B cell (primary cell): Measurements from ENCODE around the gene BRSK2. TPM values are rescaled to one million over a fixed set of nuclear protein-coding genes. Genes with fewer than 3 reads are reported as not detected.

Experiments used
- ATAC-seq: fragments of 200-7000 bp; cut with Tn5 transposase; one replicate; pipeline ENCODE4 v1.10.0; 2021; ENCODE audit warnings: low read depth, mild to moderate bottlenecking, moderate number of reproducible peaks, moderate library complexity
- CTCF ChIA-PET: fragments of 350-600 bp; sonication (Branson Sonifier 250); formaldehyde crosslinking; loops from one replicate; lab custom pipeline; 2021; ENCODE audit warnings: antibody characterized with exemption, inconsistent platforms; lab: Charles Lee
- POLR2A ChIA-PET: fragments of 350-600 bp; sonication (Branson Sonifier 250); formaldehyde crosslinking; loops from one replicate; lab custom pipeline; 2021; ENCODE audit warnings: antibody characterized with exemption; lab: Charles Lee
- DNase-seq: peaks from one replicate; pipeline ENCODE4 v3.0.0; 2013
- H2AFZ ChIP-seq: 2 replicates; pipeline ENCODE4 v1.6.1; 2012; ENCODE audit warnings: mild to moderate bottlenecking, low read depth, low read length; ENCODE audit not compliant: insufficient read depth, poor library complexity, severe bottlenecking
- H3K27ac ChIP-seq, 2 donors: 1 replicate in 1 of 2; 2 replicates in 1 of 2; pipeline ENCODE4 v1.5.1; 2012 to 2013; ENCODE audit warnings: low read length in 2 of 2, mild to moderate bottlenecking in 2 of 2, moderate library complexity in 1 of 2
- H3K27me3 ChIP-seq, 4 experiments: fragments of 200-600 bp in 1 of 4; sonication (generic) in 1 of 4; replicated peaks in 1 of 4; 1 replicate in 2 of 4; 2 replicates in 2 of 4; pipeline versions ENCODE4 v1.6.1 to v1.7.0; 2013 to 2016; ENCODE audit warnings: low read length in 3 of 4, mild to moderate bottlenecking in 2 of 4, mixed read lengths in 1 of 4, moderate library complexity in 1 of 4; ENCODE audit not compliant: insufficient read depth in 4 of 4, control insufficient read depth in 3 of 4; ENCODE audit errors: control extremely low read depth in 1 of 4
- H3K36me3 ChIP-seq, 2 experiments: replicated peaks in 1 of 2; 1 replicate in 1 of 2; 2 replicates in 1 of 2; pipeline versions ENCODE4 v1.6.1 to v1.7.1; 2013; ENCODE audit warnings: low read length in 1 of 2; ENCODE audit not compliant: insufficient read depth in 2 of 2, control insufficient read depth in 1 of 2; ENCODE audit errors: control extremely low read depth in 1 of 2, extremely low read depth in 1 of 2
- H3K4me1 ChIP-seq, 2 donors: fragments of 200-600 bp in 1 of 2; sonication (generic) in 1 of 2; 1 replicate in 1 of 2; 2 replicates in 1 of 2; pipeline versions ENCODE4 v1.5.1 to v1.6.1; 2013 to 2017; ENCODE audit warnings: low read length in 2 of 2; ENCODE audit not compliant: control insufficient read depth in 2 of 2, insufficient read depth in 2 of 2
- H3K4me2 ChIP-seq: replicated peaks from 2 replicates; pipeline ENCODE3; 2012; ENCODE audit warnings: mild to moderate bottlenecking, low read depth, low read length; ENCODE audit not compliant: poor library complexity, severe bottlenecking
- H3K4me3 ChIP-seq, 5 experiments: fragments of 200-600 bp in 1 of 5; sonication (generic) in 1 of 5; 1 replicate in 3 of 5; 2 replicates in 2 of 5; pipeline versions ENCODE4 v1.5.1 to v1.7.0; 2011 to 2016; ENCODE audit warnings: low read length in 4 of 5, mild to moderate bottlenecking in 4 of 5, low read depth in 2 of 5, control low read depth in 1 of 5, moderate library complexity in 1 of 5; ENCODE audit not compliant: insufficient read depth in 1 of 5; ENCODE audit errors: control extremely low read depth in 1 of 5, extremely low read depth in 1 of 5
- H3K79me2 ChIP-seq: fragments of 200-600 bp; sonication (generic); one replicate; pipeline ENCODE4 v1.6.0; 2016; ENCODE audit warnings: low read length; ENCODE audit not compliant: control insufficient read depth, insufficient read depth
- H3K9ac ChIP-seq: fragments of 200-600 bp; sonication (generic); 2 replicates; pipeline ENCODE4 v1.6.1; 2017; ENCODE audit warnings: mild to moderate bottlenecking, low read length, moderate library complexity
- H3K9me3 ChIP-seq, 3 donors: one replicate each; pipeline versions ENCODE4 v1.6.1 to v1.7.1; 2013; ENCODE audit warnings: low read length in 2 of 3; ENCODE audit not compliant: control insufficient read depth in 2 of 3, insufficient read depth in 1 of 3; ENCODE audit errors: control extremely low read depth in 1 of 3
- H4K20me1 ChIP-seq: 2 replicates; pipeline ENCODE4 v1.6.0; 2012; ENCODE audit warnings: mild to moderate bottlenecking, low read length; ENCODE audit not compliant: insufficient read depth, control insufficient read depth, poor library complexity, severe bottlenecking
- H3K27ac Mint-ChIP-seq: one replicate; pipeline ENCODE4 v1.8.0; 2021; ENCODE audit warnings: mixed read lengths
- H3K27me3 Mint-ChIP-seq: one replicate; pipeline ENCODE4 v1.8.0; 2021; ENCODE audit warnings: mixed read lengths
- H3K4me1 Mint-ChIP-seq: one replicate; pipeline ENCODE4 v1.8.0; 2021; ENCODE audit warnings: mixed read lengths
- H3K4me3 Mint-ChIP-seq: one replicate; pipeline ENCODE4 v1.8.0; 2021; ENCODE audit warnings: mixed read lengths
- H3K9me3 Mint-ChIP-seq: one replicate; pipeline ENCODE4 v1.8.0; 2022; ENCODE audit warnings: mixed read lengths; ENCODE audit not compliant: insufficient read depth
- CTCF ChIP-seq: fragments of 200-600 bp; IDR thresholded peaks from one replicate; pipeline ENCODE4 v1.8.0; 2022; ENCODE audit warnings: antibody characterized with exemption, mild to moderate bottlenecking
- EZH2 ChIP-seq: IDR thresholded peaks from 2 replicates; pipeline ENCODE4 v1.6.1; 2012; ENCODE audit warnings: borderline replicate concordance, low read depth, mild to moderate bottlenecking, moderate library complexity, low read length; ENCODE audit not compliant: insufficient read depth, poor library complexity, severe bottlenecking
- WGBS: methylation state at CpG from one replicate; pipeline ENCODE4 v1.1.5; 2013; ENCODE audit warnings: missing lambda C conversion rate; ENCODE audit not compliant: insufficient coverage; 5-methylcytosine and 5-hydroxymethylcytosine counted together
- intact Hi-C: fragments of 100-400 bp; cut with micrococcal nuclease; formaldehyde crosslinking; loops from one replicate; pipeline ENCODE4 v1.10.0; 2022
- polyA plus RNA-seq: library from polyadenylated mRNA; depleted of rRNA; stranded (reverse); fragments of >200 nt; gene quantifications from 2 replicates; pipeline ENCODE4 v1.2.3, GENCODE V29; 2012
- total RNA-seq, 2 donors: library from RNA; stranded (reverse); fragments of 120-200 nt in 1 of 2; gene quantifications; 1 replicate in 1 of 2; 2 replicates in 1 of 2; pipeline versions ENCODE4 v1.2.3 to v1.2.4, GENCODE V29; 2013 to 2022

BRSK2 gene
- total and polyA plus RNA-seq, 2 donors (not counting 1 experiment from before 2014, with no cell fraction given): 0.51 to 0.79 TPM

DNA sequence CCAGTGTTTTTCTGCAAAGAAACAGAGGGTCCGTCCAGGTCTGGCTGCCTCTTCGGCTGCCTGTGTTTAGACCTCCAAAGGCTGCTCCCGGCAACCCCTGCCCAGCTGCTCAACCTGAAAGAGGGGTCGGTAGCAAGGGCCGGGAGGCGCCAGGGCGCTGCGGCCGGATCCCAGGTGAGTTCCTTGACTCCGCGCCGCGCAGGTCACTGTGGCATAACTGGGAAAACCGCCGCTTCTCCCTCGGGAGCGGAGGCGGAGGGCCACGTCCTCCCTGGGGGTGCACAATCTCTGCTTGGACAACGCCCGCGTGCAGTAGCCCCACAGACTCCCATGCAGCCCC is 1.0 kb upstream of the BRSK2 start:
- H3K9ac ChIP-seq: peak overlapping the region; percentile 76
- peak overlapping the region; percentile 56 for H3K27ac Mint-ChIP-seq
- H3K4me2 ChIP-seq: peak overlapping the region; percentile 100

More for the DNA sequence above, 1.0 kb upstream of the BRSK2 start:
- Mint-ChIP-seq H3K4me1 (peaks cover 36% of the 10 kb centered on the region), H3K27me3 (peaks cover 26% of the 10 kb centered on the region), H3K4me3 (peak overlapping the region; percentile 79), H3K9me3 (no peaks in the 10 kb centered on the region)
- TF ChIP-seq CTCF (no peak), EZH2 (no peak)
- POLR2A ChIA-PET: no interaction called here
- no peak overlapping the region for H3K27ac ChIP-seq
- peak overlapping the region in 4 of 5 experiments; percentile 56 to 70 (median 64) for H3K4me3 ChIP-seq
- intact Hi-C loops: loop anchor here (1.0 to 10.0 kb wide), 4 partner anchors 79 to 814 kb away; partner anchors contain the start of genes PHRF1 and TOLLIP
- ATAC-seq (no peak), DNase-seq (no peak)
- H3K79me2 ChIP-seq: no peaks in the 10 kb centered on the region
- H3K4me1 ChIP-seq: peaks cover 22 to 35% of the 10 kb centered on the region in 2 donors
- no peaks in the 10 kb centered on the region for H3K36me3 ChIP-seq
- 2% methylated on average over 22 of the region's 22 CpGs for WGBS
- no peaks in the 10 kb centered on the region for H4K20me1 ChIP-seq
- CTCF ChIA-PET: interaction anchor here (0.9 to 1.0 kb wide), 2 partner anchors 79 to 186 kb away, joined by 3 read pairs; partner anchors contain the start of gene TOLLIP
- H2AFZ ChIP-seq: peak overlapping the region; percentile 80
- H3K9me3 ChIP-seq: peaks cover 0 to 19% (median 0%) of the 10 kb centered on the region in 3 donors
- H3K27me3 ChIP-seq: peaks cover 0 to 42% (median 23%) of the 10 kb centered on the region in 4 experiments
